NCI-H524 (cell line): Measurements from ENCODE around the gene SCRT2.

Experiments used
- DNase-seq, 2 experiments: peaks; one replicate each; lab custom pipeline; 2025; lab: John Stamatoyannopoulos, UW

Gene SCRT2

GRCh38 chr20:634148-634925, 41.3 kb downstream of the SCRT2 start:
- peak; percentile 79 to 92 for DNase-seq

- DNase-seq = no peak
Measured at GRCh38 chr20:631101-631500, 44.5 kb downstream of the SCRT2 start.

GRCh38 chr20:626579-626978, 49.0 kb downstream of the SCRT2 start:
- no peak for DNase-seq

- no peak for DNase-seq
Measured at GRCh38 chr20:625360-625932, 50.2 kb downstream of the SCRT2 start.

- DNase-seq = no peak
Measured at GRCh38 chr20:623704-624103, 51.9 kb downstream of the SCRT2 start.

GRCh38 chr20:623021-623420, 52.6 kb downstream of the SCRT2 start:
- DNase-seq = no peak

GRCh38 chr20:622161-622560, 53.4 kb downstream of the SCRT2 start:
- DNase-seq = no peak

- no peak for DNase-seq
Measured at GRCh38 chr20:621125-621756, 54.4 kb downstream of the SCRT2 start.

GRCh38 chr20:620246-620645, 55.4 kb downstream of the SCRT2 start:
- DNase-seq = no peak

- no peak for DNase-seq
Measured at GRCh38 chr20:618980-619379, 56.6 kb downstream of the SCRT2 start.

- DNase-seq = no peak
Measured at GRCh38 chr20:617934-618690, 57.5 kb downstream of the SCRT2 start.

- DNase-seq = no peak
Measured at GRCh38 chr20:615514-615913, 60.1 kb downstream of the SCRT2 start.

- no peak for DNase-seq
Measured at GRCh38 chr20:611843-612185, 63.8 kb downstream of the SCRT2 start.
